DOHH2 (cell line): Measurements from ENCODE around the gene RIT2.
"Not testable (repeated sequence)": the region's sequence is repeated elsewhere in the genome, so short reads cannot be mapped to it uniquely, and the experiment has no call there.

ENCODE experiments used
- H3F3A ChIP-seq: fragments of 200-600 bp; sonication (generic), shearing (Covaris generic); 2 replicates; pipeline ENCODE4 v1.6.0; 2016; ENCODE audit warnings: antibody characterized with exemption, mild to moderate bottlenecking; ENCODE audit not compliant: control insufficient read depth, insufficient read depth
- H3K27ac ChIP-seq: fragments of 200-600 bp; sonication (generic); 2 replicates; pipeline ENCODE4 v1.5.1; 2014; ENCODE audit warnings: low read depth, mild to moderate bottlenecking, low read length, moderate library complexity
- H3K27me3 ChIP-seq: fragments of 200-600 bp; sonication (generic); 2 replicates; pipeline ENCODE4 v1.6.1; 2014; ENCODE audit warnings: mild to moderate bottlenecking, low read length, mixed read lengths; ENCODE audit not compliant: control insufficient read depth
- H3K36me3 ChIP-seq: fragments of 200-600 bp; sonication (generic); 2 replicates; pipeline ENCODE4 v1.6.1; 2014; ENCODE audit warnings: mild to moderate bottlenecking, low read length, moderate library complexity, mixed read lengths; ENCODE audit not compliant: control insufficient read depth
- H3K4me1 ChIP-seq: fragments of 200-600 bp; sonication (generic); 2 replicates; pipeline ENCODE4 v1.6.1; 2014; ENCODE audit warnings: mild to moderate bottlenecking, low read length, mixed read lengths; ENCODE audit not compliant: control insufficient read depth
- H3K4me2 ChIP-seq: fragments of 200-600 bp; sonication (generic); 2 replicates; pipeline ENCODE4 v1.6.0; 2014; ENCODE audit warnings: mild to moderate bottlenecking, low read length, moderate library complexity
- H3K4me3 ChIP-seq: fragments of 200-600 bp; sonication (generic); 2 replicates; pipeline ENCODE4 v1.5.1; 2014; ENCODE audit warnings: mild to moderate bottlenecking, low read length, mixed read lengths
- H3K79me2 ChIP-seq: fragments of 200-600 bp; sonication (generic); 2 replicates; pipeline ENCODE4 v1.6.1; 2014; ENCODE audit warnings: mild to moderate bottlenecking, low read length, mixed read lengths; ENCODE audit not compliant: control insufficient read depth
- H3K9me2 ChIP-seq: fragments of 200-600 bp; sonication (generic); replicated peaks from 2 replicates; pipeline ENCODE4 v1.6.1; 2014; ENCODE audit warnings: mild to moderate bottlenecking, low read length, mixed read lengths; ENCODE audit not compliant: control insufficient read depth
- H3K9me3 ChIP-seq: fragments of 200-600 bp; sonication (generic); 2 replicates; pipeline ENCODE4 v1.6.1; 2014; ENCODE audit warnings: antibody characterized with exemption, low read length, mixed read lengths; ENCODE audit not compliant: control insufficient read depth, insufficient read depth
- H4K20me1 ChIP-seq: fragments of 200-600 bp; sonication (generic); 2 replicates; pipeline ENCODE4 v1.6.0; 2014; ENCODE audit warnings: low read depth, mild to moderate bottlenecking, antibody characterized with exemption, low read length, moderate library complexity; ENCODE audit not compliant: control insufficient read depth, insufficient read depth
- EZH2phosphoT487 ChIP-seq: fragments of 200-600 bp; sonication (generic); IDR thresholded peaks from 2 replicates; pipeline ENCODE4 v1.6.1; 2017; ENCODE audit warnings: borderline replicate concordance, mild to moderate bottlenecking, antibody characterized with exemption, low read length, moderate library complexity, mixed read lengths
- TF ChIP-seq, protein P1 (sequence below): fragments of 200-600 bp; sonication (generic); IDR thresholded peaks from one replicate; pipeline ENCODE4 v1.5.1; 2014; ENCODE audit warnings: antibody characterized with exemption, mild to moderate bottlenecking, low read depth, low read length; ENCODE audit not compliant: poor library complexity, severe bottlenecking

RIT2 gene

DNA sequence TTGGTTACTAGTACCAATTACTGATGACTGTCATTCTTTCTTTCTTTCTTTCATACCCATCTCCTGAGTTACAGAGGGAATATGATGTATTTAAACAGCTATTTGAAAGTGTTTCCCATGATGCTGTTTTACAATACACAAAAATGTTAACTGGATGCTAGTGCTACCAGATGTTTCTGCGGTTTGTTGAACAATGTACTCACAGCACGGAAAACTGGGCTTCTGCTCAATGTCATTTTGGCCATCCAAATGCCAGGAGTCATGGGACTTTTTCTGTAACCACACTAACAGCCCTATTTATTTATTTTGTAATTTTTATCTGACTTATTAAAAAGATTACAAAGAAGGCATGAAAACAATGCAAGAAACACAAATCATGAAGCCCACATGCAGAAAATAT lies 313.8 kb downstream of the RIT2 start:
- Histone ChIP-seq H3K36me3 (no peaks in the 10 kb centered on the region), H3K27me3 (no peaks in the 10 kb centered on the region), H3K4me1 (no peaks in the 10 kb centered on the region), H3K9me3 (no peaks in the 10 kb centered on the region), H4K20me1 (no peaks in the 10 kb centered on the region), H3K9me2 (no peaks in the 10 kb centered on the region), H3F3A (no peaks in the 10 kb centered on the region), H3K27ac (no peak overlapping the region), H3K4me3 (no peak overlapping the region), H3K79me2 (no peaks in the 10 kb centered on the region), H3K4me2 (no peak overlapping the region)
- TF ChIP-seq, protein P1, sequence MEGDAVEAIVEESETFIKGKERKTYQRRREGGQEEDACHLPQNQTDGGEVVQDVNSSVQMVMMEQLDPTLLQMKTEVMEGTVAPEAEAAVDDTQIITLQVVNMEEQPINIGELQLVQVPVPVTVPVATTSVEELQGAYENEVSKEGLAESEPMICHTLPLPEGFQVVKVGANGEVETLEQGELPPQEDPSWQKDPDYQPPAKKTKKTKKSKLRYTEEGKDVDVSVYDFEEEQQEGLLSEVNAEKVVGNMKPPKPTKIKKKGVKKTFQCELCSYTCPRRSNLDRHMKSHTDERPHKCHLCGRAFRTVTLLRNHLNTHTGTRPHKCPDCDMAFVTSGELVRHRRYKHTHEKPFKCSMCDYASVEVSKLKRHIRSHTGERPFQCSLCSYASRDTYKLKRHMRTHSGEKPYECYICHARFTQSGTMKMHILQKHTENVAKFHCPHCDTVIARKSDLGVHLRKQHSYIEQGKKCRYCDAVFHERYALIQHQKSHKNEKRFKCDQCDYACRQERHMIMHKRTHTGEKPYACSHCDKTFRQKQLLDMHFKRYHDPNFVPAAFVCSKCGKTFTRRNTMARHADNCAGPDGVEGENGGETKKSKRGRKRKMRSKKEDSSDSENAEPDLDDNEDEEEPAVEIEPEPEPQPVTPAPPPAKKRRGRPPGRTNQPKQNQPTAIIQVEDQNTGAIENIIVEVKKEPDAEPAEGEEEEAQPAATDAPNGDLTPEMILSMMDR = no peak
- TF ChIP-seq EZH2phosphoT487 = no peak

DNA sequence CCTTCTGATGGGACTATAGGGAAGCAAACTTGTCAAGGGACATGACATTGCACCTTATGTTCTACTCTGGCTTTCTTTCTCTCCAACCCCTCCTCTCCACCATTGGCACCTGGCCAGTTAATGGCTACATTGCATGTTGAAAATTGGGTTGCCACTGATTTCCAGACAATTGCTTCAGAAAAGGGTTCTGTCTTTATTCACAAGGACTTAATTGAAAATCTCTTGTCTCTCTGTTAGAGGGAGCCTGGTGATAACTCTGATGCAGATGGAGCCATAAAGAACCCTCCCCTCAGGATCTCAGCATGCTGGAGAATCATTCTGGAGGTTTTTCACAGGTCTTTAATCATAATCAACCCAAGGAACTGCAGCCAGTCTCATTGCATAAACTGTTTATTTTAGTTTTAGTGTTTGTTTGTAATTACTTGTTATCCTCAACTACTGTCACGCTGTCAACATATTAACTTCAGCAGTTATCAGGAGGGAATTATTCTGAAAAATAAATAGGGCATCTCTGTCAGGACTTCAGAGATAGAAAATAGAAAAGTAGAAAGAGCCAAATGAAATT lies 316.8 kb downstream of the RIT2 start:
- H4K20me1 ChIP-seq = no peaks in the 10 kb centered on the region
- H3K79me2 ChIP-seq = no peaks in the 10 kb centered on the region
- H3K36me3 ChIP-seq = no peaks in the 10 kb centered on the region
- no peaks in the 10 kb centered on the region for H3F3A ChIP-seq
- no peaks in the 10 kb centered on the region for H3K27me3 ChIP-seq
- no peaks in the 10 kb centered on the region for H3K9me3 ChIP-seq
- TF ChIP-seq EZH2phosphoT487 = no peak
- TF ChIP-seq, protein P1 = no peak
- H3K4me2 ChIP-seq = no peak overlapping the region
- H3K4me3 ChIP-seq = no peak overlapping the region
- H3K9me2 ChIP-seq = no peaks in the 10 kb centered on the region
- no peaks in the 10 kb centered on the region for H3K4me1 ChIP-seq
- no peak overlapping the region for H3K27ac ChIP-seq

- not testable (repeated sequence) for H3K27ac ChIP-seq, H3K27me3 ChIP-seq, H3K4me1 ChIP-seq, H3K36me3 ChIP-seq, H3K4me2 ChIP-seq, H4K20me1 ChIP-seq, H3K79me2 ChIP-seq, H3F3A ChIP-seq, H3K4me3 ChIP-seq, H3K9me2 ChIP-seq, H3K9me3 ChIP-seq
Observed at GRCh38 chr18:42795213-42795789, 320.2 kb downstream of the RIT2 start.

DNA sequence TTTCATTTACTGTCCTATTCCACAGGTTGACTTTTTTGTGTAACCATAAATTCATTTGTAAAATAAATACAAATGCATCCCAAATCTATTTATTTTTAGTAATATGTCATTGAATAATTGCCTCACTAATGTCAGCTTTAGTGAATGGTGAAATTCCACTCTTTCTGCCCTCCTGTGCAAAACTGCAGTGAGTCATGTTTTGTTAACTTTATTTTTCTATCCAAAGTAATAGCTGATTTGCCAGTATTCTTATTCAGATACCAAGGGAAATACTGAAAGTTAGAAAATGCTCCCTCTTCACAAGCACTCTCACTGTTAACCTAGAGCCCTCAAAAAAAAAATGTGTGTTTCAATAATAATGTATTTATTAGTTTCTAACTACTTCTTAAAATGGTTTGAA lies 322.8 kb downstream of the RIT2 start:
- Histone ChIP-seq H4K20me1 (no peaks in the 10 kb centered on the region), H3K4me3 (no peak overlapping the region), H3K9me2 (no peaks in the 10 kb centered on the region), H3K4me1 (no peaks in the 10 kb centered on the region), H3K36me3 (no peaks in the 10 kb centered on the region), H3K27me3 (no peaks in the 10 kb centered on the region), H3K27ac (no peak overlapping the region), H3F3A (no peaks in the 10 kb centered on the region), H3K4me2 (no peak overlapping the region), H3K9me3 (no peaks in the 10 kb centered on the region), H3K79me2 (no peaks in the 10 kb centered on the region)
- TF ChIP-seq, protein P1 = no peak
- no peak for TF ChIP-seq EZH2phosphoT487
